K562 (cell line): Measurements from ENCODE around the gene GRAMD2B. TPM values are rescaled to one million over a fixed set of nuclear protein-coding genes. Genes with fewer than 3 reads are reported as not detected.

Experiments
- FOSL1 ChIP-seq: fragments of 200-800 bp; sonication (Bioruptor generic); conservative IDR thresholded peaks from 2 replicates; pipeline ENCODE4 v1.6.1; 2016; ENCODE audit warnings: missing genetic modification characterization, missing compliant biosample characterization
- HMG20A ChIP-seq: fragments of 450-650 bp; formaldehyde crosslinking; conservative IDR thresholded peaks from 2 replicates; pipeline ENCODE4 v1.4.0; 2020; ENCODE audit warnings: mild to moderate bottlenecking, mixed read lengths
- ILF3 ChIP-seq: fragments of 450-650 bp; IDR thresholded peaks from 2 replicates; pipeline ENCODE4 v1.6.1; 2018; ENCODE audit warnings: antibody characterized with exemption, mild to moderate bottlenecking, moderate library complexity, borderline replicate concordance
- SMARCC2 ChIP-seq: fragments of 450-650 bp; IDR thresholded peaks from 2 replicates; pipeline ENCODE4 v1.6.1; 2017; ENCODE audit warnings: antibody characterized with exemption, moderate library complexity, mild to moderate bottlenecking, low read depth
- SNRNP70 ChIP-seq: fragments of 200-400 bp; formaldehyde crosslinking; optimal IDR thresholded peaks from 2 replicates; pipeline ENCODE3; 2017; ENCODE audit warnings: low read depth, low read length
- ZNF174 ChIP-seq: fragments of 250-450 bp; sonication (Bioruptor Pico); IDR thresholded peaks from 2 replicates; pipeline ENCODE4 v1.4.0; 2020; ENCODE audit warnings: mild to moderate bottlenecking
- ZNF212 ChIP-seq: fragments of 450-650 bp; formaldehyde crosslinking; IDR thresholded peaks from 2 replicates; pipeline ENCODE4 v1.4.0; 2020; ENCODE audit warnings: mild to moderate bottlenecking
- ZNF311 ChIP-seq: fragments of 250-450 bp; sonication (Bioruptor Pico); IDR thresholded peaks from 2 replicates; pipeline ENCODE4 v1.4.0; 2020; ENCODE audit warnings: mild to moderate bottlenecking, moderate library complexity
- ZNF316 ChIP-seq: fragments of 450-650 bp; IDR thresholded peaks from 2 replicates; pipeline ENCODE4 v1.6.1; 2016
- ZNF76 ChIP-seq: fragments of 250-450 bp; sonication (Bioruptor Pico); IDR thresholded peaks from 2 replicates; pipeline ENCODE4 v1.4.0; 2020; ENCODE audit warnings: mild to moderate bottlenecking, moderate library complexity, borderline replicate concordance
- polyA plus RNA-seq, 8 experiments: library from polyadenylated mRNA; depleted of rRNA in 4 of 8; stranded (reverse) in 5 of 8; unstranded in 3 of 8; fragments of >200 nt; fragmentation: Nextera tagmentation in 2 of 8; fragmentation: Illumina TruSeq in 1 of 8; extraction: Ambion mirVana in 2 of 8; extraction: Trizol in 1 of 8; gene quantifications; 2 replicates each; pipeline versions ENCODE4 v1.2.1 to v1.2.3, GENCODE V29; 2011 to 2014; ENCODE audit warnings: inconsistent platforms in 1 of 8, missing spikeins in 1 of 8
- total RNA-seq, 7 experiments: library from RNA; depleted of rRNA in 6 of 7; stranded (reverse); fragments of >200 nt in 6 of 7; fragmentation: Illumina TruSeq in 2 of 7; extraction: Trizol in 2 of 7; gene quantifications; 2 replicates each; pipeline versions ENCODE4 v1.2.1 to v1.2.3, GENCODE V29; 2011 to 2021; ENCODE audit warnings: low replicate concordance in 1 of 7
- TF ChIP-seq, protein P1 (sequence below): fragments of 450-650 bp; IDR thresholded peaks from 2 replicates; pipeline ENCODE4 v1.7.0; 2016; ENCODE audit warnings: borderline replicate concordance
- TF ChIP-seq, protein P2 (sequence below), 3 experiments: IDR thresholded peaks in 2 of 3; conservative IDR thresholded peaks in 1 of 3; 2 replicates each; pipeline ENCODE4 v1.5.1; 2011 to 2012; ENCODE audit warnings: low read length in 3 of 3, mild to moderate bottlenecking in 3 of 3, control low read depth in 2 of 3, improper control_type of control experiment in 1 of 3, inconsistent platforms in 1 of 3, low read depth in 1 of 3, mixed read lengths in 1 of 3, moderate library complexity in 1 of 3; ENCODE audit not compliant: insufficient read depth in 2 of 3

GRAMD2B gene
- total and polyA plus RNA-seq, 9 of the 15 experiments (the other 6 are each of a cell fraction or from before 2014, with no cell fraction given): 0.32 to 4.2 (median 1.4) TPM

DNA sequence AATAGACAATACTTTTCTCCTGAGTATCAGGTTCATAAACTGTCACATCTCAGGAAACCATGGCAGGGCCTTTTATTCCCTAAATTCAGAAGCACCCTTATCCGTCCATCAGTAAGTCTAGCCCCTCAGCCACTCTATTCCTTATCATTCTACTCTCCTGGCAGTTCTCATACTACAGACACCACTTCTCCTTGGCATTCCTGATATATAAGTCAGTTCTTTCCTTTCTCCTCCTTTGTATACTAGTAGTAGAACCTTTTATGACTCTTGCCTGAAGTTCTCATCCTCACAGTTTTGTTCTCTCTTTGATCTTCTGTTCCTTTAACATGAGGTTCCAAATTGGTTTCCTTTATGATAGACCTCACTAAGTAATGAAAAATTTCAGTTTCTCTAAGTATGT, 29.3 kb downstream of the GRAMD2B start (continued):
- TF ChIP-seq, protein P1, sequence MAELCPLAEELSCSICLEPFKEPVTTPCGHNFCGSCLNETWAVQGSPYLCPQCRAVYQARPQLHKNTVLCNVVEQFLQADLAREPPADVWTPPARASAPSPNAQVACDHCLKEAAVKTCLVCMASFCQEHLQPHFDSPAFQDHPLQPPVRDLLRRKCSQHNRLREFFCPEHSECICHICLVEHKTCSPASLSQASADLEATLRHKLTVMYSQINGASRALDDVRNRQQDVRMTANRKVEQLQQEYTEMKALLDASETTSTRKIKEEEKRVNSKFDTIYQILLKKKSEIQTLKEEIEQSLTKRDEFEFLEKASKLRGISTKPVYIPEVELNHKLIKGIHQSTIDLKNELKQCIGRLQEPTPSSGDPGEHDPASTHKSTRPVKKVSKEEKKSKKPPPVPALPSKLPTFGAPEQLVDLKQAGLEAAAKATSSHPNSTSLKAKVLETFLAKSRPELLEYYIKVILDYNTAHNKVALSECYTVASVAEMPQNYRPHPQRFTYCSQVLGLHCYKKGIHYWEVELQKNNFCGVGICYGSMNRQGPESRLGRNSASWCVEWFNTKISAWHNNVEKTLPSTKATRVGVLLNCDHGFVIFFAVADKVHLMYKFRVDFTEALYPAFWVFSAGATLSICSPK: no peak
- TF ChIP-seq SMARCC2 (no peak), ILF3 (no peak), ZNF76 (CRISPR knock-in tag) (no peak), FOSL1 (no peak), SNRNP70 (no peak), ZNF174 (CRISPR knock-in tag) (no peak), ZNF212 (no peak), HMG20A (CRISPR knock-in tag) (no peak), ZNF316 (no peak), ZNF311 (CRISPR knock-in tag) (no peak)
- TF ChIP-seq, protein P2, sequence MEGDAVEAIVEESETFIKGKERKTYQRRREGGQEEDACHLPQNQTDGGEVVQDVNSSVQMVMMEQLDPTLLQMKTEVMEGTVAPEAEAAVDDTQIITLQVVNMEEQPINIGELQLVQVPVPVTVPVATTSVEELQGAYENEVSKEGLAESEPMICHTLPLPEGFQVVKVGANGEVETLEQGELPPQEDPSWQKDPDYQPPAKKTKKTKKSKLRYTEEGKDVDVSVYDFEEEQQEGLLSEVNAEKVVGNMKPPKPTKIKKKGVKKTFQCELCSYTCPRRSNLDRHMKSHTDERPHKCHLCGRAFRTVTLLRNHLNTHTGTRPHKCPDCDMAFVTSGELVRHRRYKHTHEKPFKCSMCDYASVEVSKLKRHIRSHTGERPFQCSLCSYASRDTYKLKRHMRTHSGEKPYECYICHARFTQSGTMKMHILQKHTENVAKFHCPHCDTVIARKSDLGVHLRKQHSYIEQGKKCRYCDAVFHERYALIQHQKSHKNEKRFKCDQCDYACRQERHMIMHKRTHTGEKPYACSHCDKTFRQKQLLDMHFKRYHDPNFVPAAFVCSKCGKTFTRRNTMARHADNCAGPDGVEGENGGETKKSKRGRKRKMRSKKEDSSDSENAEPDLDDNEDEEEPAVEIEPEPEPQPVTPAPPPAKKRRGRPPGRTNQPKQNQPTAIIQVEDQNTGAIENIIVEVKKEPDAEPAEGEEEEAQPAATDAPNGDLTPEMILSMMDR (IDR thresholded peaks at IDR 0.05 in 2 of 3, conservative IDR thresholded peaks at IDR 0.05 in 1 of 3; ENCODE audit: insufficient read depth in 2 of 3, low read depth in 1 of 3, low read length in 3 of 3): no peak
